Central memory CD8-positive, alpha-beta T cell (primary cell): ENCODE measurements around the gene GRIK5.
"Not testable (repeated sequence)": the region's sequence is repeated elsewhere in the genome, so short reads cannot be mapped to it uniquely, and the experiment has no call there.

Source experiments
- ATAC-seq: fragments of 150-1000 bp; cut with Tn5 transposase; replicated peaks from 2 replicates; pipeline ENCODE4 v1.10.0; 2022; ENCODE audit warnings: mild to moderate bottlenecking, moderate FRiP score, moderate number of reproducible peaks; ENCODE audit not compliant: poor library complexity, severe bottlenecking; ENCODE audit errors: extremely low read depth
- DNase-seq, 2 donors: peaks; one replicate each; pipeline ENCODE4 v3.0.0; 2021; ENCODE audit warnings: low spot score in 2 of 2
- H3K27ac Mint-ChIP-seq: one replicate; pipeline ENCODE4 v1.8.0; 2022; ENCODE audit warnings: low read depth, mild to moderate bottlenecking, moderate library complexity, mixed read lengths
- H3K27me3 Mint-ChIP-seq: one replicate; pipeline ENCODE4 v1.8.0; 2022; ENCODE audit warnings: mixed read lengths
- H3K36me3 Mint-ChIP-seq: one replicate; pipeline ENCODE4 v1.8.0; 2022; ENCODE audit warnings: mild to moderate bottlenecking, moderate library complexity, mixed read lengths; ENCODE audit not compliant: insufficient read depth
- H3K4me1 Mint-ChIP-seq: one replicate; pipeline ENCODE4 v1.8.0; 2022; ENCODE audit warnings: mixed read lengths
- H3K4me3 Mint-ChIP-seq: one replicate; pipeline ENCODE4 v1.8.0; 2022; ENCODE audit warnings: mild to moderate bottlenecking, moderate library complexity, mixed read lengths
- H3K9me3 Mint-ChIP-seq: one replicate; pipeline ENCODE4 v1.8.0; 2022; ENCODE audit warnings: mixed read lengths

Gene GRIK5

GRCh38 chr19:42051166-42052115 lies 18.6 kb downstream of the GRIK5 start:
- ATAC-seq (no peak), DNase-seq (no peak)
- no peaks in the 10 kb centered on the region for H3K27me3 Mint-ChIP-seq
- H3K4me1 Mint-ChIP-seq, result peaks cover 8% of the 10 kb centered on the region
- H3K27ac Mint-ChIP-seq, result no peak overlapping the region
- H3K9me3 Mint-ChIP-seq, result no peaks in the 10 kb centered on the region
- H3K36me3 Mint-ChIP-seq, result no peaks in the 10 kb centered on the region
- H3K4me3 Mint-ChIP-seq, result no peak overlapping the region

- Mint-ChIP-seq H3K27me3 (peaks cover 12% of the 10 kb centered on the region), H3K9me3 (no peaks in the 10 kb centered on the region), H3K27ac (peak overlapping the region; percentile 7), H3K4me3 (peak overlapping the region; percentile 50), H3K36me3 (no peaks in the 10 kb centered on the region), H3K4me1 (peaks cover 8% of the 10 kb centered on the region)
- DNase-seq, result no peak
- ATAC-seq, result no peak
These were observed 21.0 kb downstream of the GRIK5 start for GRCh38 chr19:42048992-42049391.

- ATAC-seq (no peak), DNase-seq (no peak)
- peaks cover 22% of the 10 kb centered on the region for H3K27me3 Mint-ChIP-seq
- H3K36me3 Mint-ChIP-seq, result no peaks in the 10 kb centered on the region
- H3K4me3 Mint-ChIP-seq, result no peak overlapping the region
- H3K4me1 Mint-ChIP-seq, result peaks cover 8% of the 10 kb centered on the region
- no peak overlapping the region for H3K27ac Mint-ChIP-seq
- H3K9me3 Mint-ChIP-seq, result no peaks in the 10 kb centered on the region
These were observed 24.4 kb downstream of the GRIK5 start for GRCh38 chr19:42045575-42045974.

- Mint-ChIP-seq H3K27ac (no peak overlapping the region), H3K27me3 (peaks cover 22% of the 10 kb centered on the region), H3K4me1 (no peaks in the 10 kb centered on the region), H3K4me3 (no peak overlapping the region), H3K36me3 (no peaks in the 10 kb centered on the region), H3K9me3 (no peaks in the 10 kb centered on the region)
- no peak for ATAC-seq
- no peak for DNase-seq
These were observed 27.4 kb downstream of the GRIK5 start for GRCh38 chr19:42042455-42043170.

- not testable (repeated sequence) for DNase-seq, H3K4me3 Mint-ChIP-seq, H3K27ac Mint-ChIP-seq, ATAC-seq, H3K9me3 Mint-ChIP-seq, H3K36me3 Mint-ChIP-seq, H3K4me1 Mint-ChIP-seq
- H3K27me3 Mint-ChIP-seq, result peaks cover 15% of the 10 kb centered on the region
These were observed 29.5 kb downstream of the GRIK5 start for GRCh38 chr19:42040491-42040890.

- no peak for DNase-seq
These were observed 30.0 kb downstream of the GRIK5 start for GRCh38 chr19:42040031-42040430.

GRCh38 chr19:42038666-42039065 lies 31.3 kb downstream of the GRIK5 start:
- no peak for ATAC-seq
- peaks cover 6% of the 10 kb centered on the region for H3K4me1 Mint-ChIP-seq
- peaks cover 10% of the 10 kb centered on the region for H3K27me3 Mint-ChIP-seq
- H3K9me3 Mint-ChIP-seq, result no peaks in the 10 kb centered on the region
- DNase-seq, result no peak
- H3K36me3 Mint-ChIP-seq, result no peaks in the 10 kb centered on the region
- H3K27ac Mint-ChIP-seq, result peak overlapping the region; percentile 87
- no peak overlapping the region for H3K4me3 Mint-ChIP-seq

More at GRCh38 chr19:42040031-42040430, 30.0 kb downstream of the GRIK5 start:
- no peak overlapping the region for H3K27ac Mint-ChIP-seq
- H3K36me3 Mint-ChIP-seq, result no peaks in the 10 kb centered on the region
- ATAC-seq, result no peak
- H3K4me1 Mint-ChIP-seq, result no peaks in the 10 kb centered on the region
- H3K9me3 Mint-ChIP-seq, result no peaks in the 10 kb centered on the region
- H3K27me3 Mint-ChIP-seq, result peaks cover 10% of the 10 kb centered on the region
- H3K4me3 Mint-ChIP-seq, result no peak overlapping the region

- ATAC-seq, result no peak
- Mint-ChIP-seq H3K27me3 (peaks cover 10% of the 10 kb centered on the region), H3K4me1 (peaks cover 6% of the 10 kb centered on the region), H3K4me3 (no peak overlapping the region), H3K36me3 (no peaks in the 10 kb centered on the region), H3K9me3 (no peaks in the 10 kb centered on the region), H3K27ac (no peak overlapping the region)
- DNase-seq, result no peak
These were observed 32.4 kb downstream of the GRIK5 start for GRCh38 chr19:42037649-42038048.

DNA sequence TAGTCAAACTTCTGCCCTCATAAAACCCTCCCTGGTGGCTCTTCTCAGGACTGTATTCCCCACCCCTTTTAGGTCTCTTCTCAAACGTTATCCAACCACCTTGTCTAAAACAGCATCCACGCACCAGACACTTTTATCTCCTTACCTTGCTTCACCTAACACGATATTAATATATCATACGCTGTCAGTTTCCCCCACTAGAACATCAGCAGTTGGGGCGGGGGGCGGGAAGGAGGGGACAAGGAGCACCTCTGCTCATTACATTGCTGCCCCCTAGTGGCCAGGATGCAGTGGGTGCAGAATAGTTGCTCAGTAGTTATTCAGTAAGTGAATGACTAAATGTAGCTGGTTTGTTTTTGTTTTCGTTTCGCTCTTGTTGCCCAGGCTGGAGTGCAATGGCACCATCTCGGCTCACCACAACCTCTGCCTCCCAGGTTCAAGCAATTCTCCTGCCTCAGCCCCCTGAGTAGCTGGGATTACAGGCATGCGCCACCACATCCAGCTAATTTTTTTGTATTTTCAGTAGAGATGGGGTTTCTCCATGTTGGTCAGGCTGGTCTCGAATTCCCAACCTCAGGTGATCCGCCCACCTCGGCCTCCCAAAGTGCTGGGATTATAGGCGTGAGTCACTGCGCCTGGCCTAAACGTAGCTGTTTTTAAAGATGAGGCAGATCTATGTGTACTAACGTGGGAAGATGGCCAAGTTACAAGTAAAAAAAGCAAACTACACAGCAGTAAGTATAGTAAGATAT lies 35.2 kb downstream of the GRIK5 start:
- not testable (repeated sequence) for H3K36me3 Mint-ChIP-seq, H3K27me3 Mint-ChIP-seq, H3K4me1 Mint-ChIP-seq, H3K4me3 Mint-ChIP-seq, H3K27ac Mint-ChIP-seq, H3K9me3 Mint-ChIP-seq
- DNase-seq (peak; percentile 31 to 39), ATAC-seq (peak; percentile 88)

DNA sequence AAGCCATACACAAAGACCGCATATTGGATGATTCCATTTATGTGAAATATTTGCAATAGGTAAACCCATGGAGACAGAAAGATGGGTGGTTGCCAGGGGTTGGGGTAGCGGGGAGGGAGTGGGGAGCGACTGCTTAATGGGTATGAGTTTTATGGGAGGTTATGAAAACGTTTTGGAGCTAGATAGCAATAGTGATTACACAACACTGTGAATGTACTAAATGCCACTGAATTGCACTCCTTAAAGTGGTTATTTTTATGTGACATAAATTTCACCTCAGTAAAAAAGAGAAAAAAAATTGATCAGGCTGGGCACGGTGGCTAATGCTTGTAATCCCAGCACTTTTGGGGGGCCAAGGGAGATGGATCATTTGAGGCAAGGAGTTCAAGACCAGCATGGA lies 36.6 kb downstream of the GRIK5 start:
- Mint-ChIP-seq H3K27ac (no peak overlapping the region), H3K27me3 (peaks cover 14% of the 10 kb centered on the region), H3K4me3 (no peak overlapping the region), H3K36me3 (no peaks in the 10 kb centered on the region), H3K9me3 (no peaks in the 10 kb centered on the region), H3K4me1 (peaks cover 6% of the 10 kb centered on the region)
- ATAC-seq (no peak), DNase-seq (no peak)

- H3K4me1 Mint-ChIP-seq, result peaks cover 6% of the 10 kb centered on the region
- no peaks in the 10 kb centered on the region for H3K9me3 Mint-ChIP-seq
- no peaks in the 10 kb centered on the region for H3K36me3 Mint-ChIP-seq
These were observed 37.6 kb downstream of the GRIK5 start for GRCh38 chr19:42032431-42032830.

GRCh38 chr19:42030645-42031440 lies 39.2 kb downstream of the GRIK5 start:
- DNase-seq, result no peak
- Mint-ChIP-seq H3K4me3 (no peak overlapping the region), H3K36me3 (no peaks in the 10 kb centered on the region), H3K27ac (no peak overlapping the region), H3K27me3 (peaks cover 36% of the 10 kb centered on the region), H3K9me3 (no peaks in the 10 kb centered on the region), H3K4me1 (peaks cover 6% of the 10 kb centered on the region)
- no peak for ATAC-seq

More at GRCh38 chr19:42032431-42032830, 37.6 kb downstream of the GRIK5 start:
- peaks cover 24% of the 10 kb centered on the region for H3K27me3 Mint-ChIP-seq
- H3K4me3 Mint-ChIP-seq, result no peak overlapping the region
- H3K27ac Mint-ChIP-seq, result no peak overlapping the region
- DNase-seq, result no peak
- no peak for ATAC-seq
